LNCAP (cell line): ENCODE measurements around the gene METTL6.

Source experiments
- CTCF ChIP-seq: fragments of 450-650 bp; IDR thresholded peaks from 2 replicates; pipeline ENCODE4 v1.5.1; 2017; ENCODE audit warnings: mild to moderate bottlenecking

METTL6 gene

GRCh38 chr3:15443826-15444524 lies 16.6 kb upstream of the METTL6 start:
- TF ChIP-seq CTCF = no peak

GRCh38 chr3:15440891-15441290 lies 13.5 kb upstream of the METTL6 start:
- TF ChIP-seq CTCF = no peak

GRCh38 chr3:15439476-15439875 lies 12.1 kb upstream of the METTL6 start:
- TF ChIP-seq CTCF = no peak

GRCh38 chr3:15438983-15439382 lies 11.6 kb upstream of the METTL6 start:
- TF ChIP-seq CTCF = no peak

- TF ChIP-seq CTCF = no peak
Observed at GRCh38 chr3:15436246-15436645, 8.9 kb upstream of the METTL6 start.

- no peak for TF ChIP-seq CTCF
Observed at GRCh38 chr3:15434756-15435155, 7.4 kb upstream of the METTL6 start.

GRCh38 chr3:15433531-15433930 lies 6.2 kb upstream of the METTL6 start:
- no peak for TF ChIP-seq CTCF
